HEK293 (cell line): ENCODE measurements around the gene ZMYND10.

Experiments
- CTCF ChIA-PET: fragments of 350-600 bp; formaldehyde crosslinking; extraction: SDS; loops from one replicate; lab custom pipeline; 2021; ENCODE audit warnings: antibody characterized with exemption; lab: Yijun Ruan, JAX
- POLR2A ChIA-PET: fragments of 300-600 bp; formaldehyde crosslinking; extraction: SDS; loops from one replicate; lab custom pipeline; 2020; ENCODE audit warnings: antibody characterized with exemption, inconsistent platforms; lab: Yijun Ruan, JAX
- H3K27ac ChIP-seq: fragments of 200-500 bp; sonication (Bioruptor generic); 2 replicates; pipeline ENCODE4 v1.5.1; 2014; ENCODE audit warnings: low read depth, low read length, control low read depth, inconsistent platforms; ENCODE audit errors: extremely low read depth
- H3K36me3 ChIP-seq, 2 experiments: fragments of 200-500 bp in 1 of 2; sonication (Bioruptor generic) in 1 of 2; 1 replicate in 1 of 2; 2 replicates in 1 of 2; pipeline ENCODE4 v1.5.1; 2014 to 2017; ENCODE audit warnings: inconsistent platforms in 2 of 2, low read length in 2 of 2; ENCODE audit not compliant: control insufficient read depth in 2 of 2, insufficient read depth in 1 of 2
- H3K4me1 ChIP-seq: fragments of 200-500 bp; sonication (Bioruptor generic); 2 replicates; pipeline ENCODE4 v1.5.1; 2014; ENCODE audit warnings: mild to moderate bottlenecking, low read length, inconsistent platforms; ENCODE audit not compliant: control insufficient read depth, insufficient read depth
- H3K4me3 ChIP-seq: 2 replicates; pipeline ENCODE4 v1.5.1; 2011; ENCODE audit warnings: low read depth, mild to moderate bottlenecking, control low read depth, low read length, moderate library complexity
- H3K9me3 ChIP-seq: fragments of 200-500 bp; sonication (Bioruptor generic); 2 replicates; pipeline ENCODE4 v1.5.1; 2014; ENCODE audit warnings: low read depth, low read length, inconsistent platforms; ENCODE audit not compliant: control insufficient read depth, insufficient read depth
- BCL6B ChIP-seq: fragments of 450-650 bp; formaldehyde crosslinking; IDR thresholded peaks from 2 replicates; pipeline ENCODE4 v1.5.1; 2017; ENCODE audit warnings: missing biosample characterization, missing genetic modification characterization
- GFI1B ChIP-seq: fragments of 450-650 bp; formaldehyde crosslinking; IDR thresholded peaks from 2 replicates; pipeline ENCODE4 v1.5.1; 2016; ENCODE audit warnings: missing biosample characterization, missing genetic modification characterization
- GLIS1 ChIP-seq: fragments of 450-650 bp; formaldehyde crosslinking; IDR thresholded peaks from 2 replicates; pipeline ENCODE4 v1.5.1; 2016; ENCODE audit warnings: missing biosample characterization, missing genetic modification characterization
- GLIS2 ChIP-seq: fragments of 450-650 bp; formaldehyde crosslinking; IDR thresholded peaks from 2 replicates; pipeline ENCODE4 v1.5.1; 2016; ENCODE audit warnings: missing biosample characterization, missing genetic modification characterization
- KLF10 ChIP-seq: fragments of 450-650 bp; IDR thresholded peaks from 2 replicates; pipeline ENCODE4 v1.5.1; 2018; ENCODE audit warnings: missing biosample characterization, mild to moderate bottlenecking, missing genetic modification characterization
- KLF17 ChIP-seq: fragments of 450-650 bp; formaldehyde crosslinking; IDR thresholded peaks from 2 replicates; pipeline ENCODE4 v1.5.1; 2016; ENCODE audit warnings: missing biosample characterization, missing genetic modification characterization
- REST ChIP-seq: fragments of 450-650 bp; formaldehyde crosslinking; IDR thresholded peaks from 2 replicates; pipeline ENCODE4 v1.5.1; 2016; ENCODE audit warnings: missing biosample characterization, missing genetic modification characterization
- SP2 ChIP-seq: fragments of 450-650 bp; formaldehyde crosslinking; IDR thresholded peaks from 2 replicates; pipeline ENCODE4 v1.5.1; 2016; ENCODE audit warnings: missing biosample characterization, missing genetic modification characterization
- SP7 ChIP-seq: fragments of 450-650 bp; formaldehyde crosslinking; IDR thresholded peaks from 2 replicates; pipeline ENCODE4 v1.5.1; 2016; ENCODE audit warnings: missing biosample characterization, missing genetic modification characterization
- ZFHX2 ChIP-seq: fragments of 450-650 bp; formaldehyde crosslinking; conservative IDR thresholded peaks from 2 replicates; pipeline ENCODE4 v1.5.1; 2016; ENCODE audit warnings: missing biosample characterization, missing genetic modification characterization
- ZIC2 ChIP-seq: fragments of 450-650 bp; formaldehyde crosslinking; IDR thresholded peaks from 2 replicates; pipeline ENCODE4 v1.5.1; 2016; ENCODE audit warnings: missing biosample characterization, missing genetic modification characterization
- ZNF10 ChIP-seq: fragments of 450-650 bp; formaldehyde crosslinking; IDR thresholded peaks from 2 replicates; pipeline ENCODE4 v1.5.1; 2017; ENCODE audit warnings: missing biosample characterization, missing genetic modification characterization
- ZNF155 ChIP-seq: fragments of 450-650 bp; formaldehyde crosslinking; IDR thresholded peaks from 2 replicates; pipeline ENCODE4 v1.5.1; 2016; ENCODE audit warnings: missing biosample characterization, missing genetic modification characterization
- ZNF157 ChIP-seq: fragments of 450-650 bp; formaldehyde crosslinking; IDR thresholded peaks from 2 replicates; pipeline ENCODE4 v1.5.1; 2016; ENCODE audit warnings: missing biosample characterization, missing genetic modification characterization
- ZNF2 ChIP-seq: fragments of 450-650 bp; formaldehyde crosslinking; IDR thresholded peaks from 2 replicates; pipeline ENCODE4 v1.5.1; 2016; ENCODE audit warnings: missing biosample characterization, missing genetic modification characterization
- ZNF280D ChIP-seq: fragments of 450-650 bp; formaldehyde crosslinking; IDR thresholded peaks from 2 replicates; pipeline ENCODE4 v1.5.1; 2016; ENCODE audit warnings: missing biosample characterization, missing genetic modification characterization
- ZNF335 ChIP-seq: fragments of 450-650 bp; formaldehyde crosslinking; conservative IDR thresholded peaks from 2 replicates; pipeline ENCODE4 v1.5.1; 2016; ENCODE audit warnings: missing biosample characterization, missing genetic modification characterization
- ZNF366 ChIP-seq: fragments of 450-650 bp; formaldehyde crosslinking; conservative IDR thresholded peaks from 2 replicates; pipeline ENCODE4 v1.5.1; 2016; ENCODE audit warnings: missing biosample characterization, missing genetic modification characterization
- ZNF600 ChIP-seq: fragments of 450-650 bp; formaldehyde crosslinking; IDR thresholded peaks from 2 replicates; pipeline ENCODE4 v1.5.1; 2016; ENCODE audit warnings: missing biosample characterization, missing genetic modification characterization
- ZNF654 ChIP-seq: fragments of 450-650 bp; formaldehyde crosslinking; IDR thresholded peaks from 2 replicates; pipeline ENCODE4 v1.5.1; 2016; ENCODE audit warnings: low read depth, missing biosample characterization, missing genetic modification characterization
- ZNF664 ChIP-seq: fragments of 450-650 bp; formaldehyde crosslinking; IDR thresholded peaks from 2 replicates; pipeline ENCODE4 v1.5.1; 2016; ENCODE audit warnings: missing biosample characterization, missing genetic modification characterization
- ZNF791 ChIP-seq: fragments of 450-650 bp; formaldehyde crosslinking; IDR thresholded peaks from 2 replicates; pipeline ENCODE4 v1.5.1; 2016; ENCODE audit warnings: missing biosample characterization, missing genetic modification characterization
- ZSCAN16 ChIP-seq: fragments of 450-650 bp; formaldehyde crosslinking; IDR thresholded peaks from 2 replicates; pipeline ENCODE4 v1.5.1; 2016; ENCODE audit warnings: missing biosample characterization, missing genetic modification characterization
- TF ChIP-seq, protein P1 (sequence below): fragments of 450-650 bp; formaldehyde crosslinking; IDR thresholded peaks from 2 replicates; pipeline ENCODE4 v1.5.1; 2016; ENCODE audit warnings: missing biosample characterization, missing genetic modification characterization
- TF ChIP-seq, protein P2 (sequence below): fragments of 450-650 bp; formaldehyde crosslinking; IDR thresholded peaks from 2 replicates; pipeline ENCODE4 v1.5.1; 2016; ENCODE audit warnings: missing biosample characterization, missing genetic modification characterization

Gene ZMYND10

DNA sequence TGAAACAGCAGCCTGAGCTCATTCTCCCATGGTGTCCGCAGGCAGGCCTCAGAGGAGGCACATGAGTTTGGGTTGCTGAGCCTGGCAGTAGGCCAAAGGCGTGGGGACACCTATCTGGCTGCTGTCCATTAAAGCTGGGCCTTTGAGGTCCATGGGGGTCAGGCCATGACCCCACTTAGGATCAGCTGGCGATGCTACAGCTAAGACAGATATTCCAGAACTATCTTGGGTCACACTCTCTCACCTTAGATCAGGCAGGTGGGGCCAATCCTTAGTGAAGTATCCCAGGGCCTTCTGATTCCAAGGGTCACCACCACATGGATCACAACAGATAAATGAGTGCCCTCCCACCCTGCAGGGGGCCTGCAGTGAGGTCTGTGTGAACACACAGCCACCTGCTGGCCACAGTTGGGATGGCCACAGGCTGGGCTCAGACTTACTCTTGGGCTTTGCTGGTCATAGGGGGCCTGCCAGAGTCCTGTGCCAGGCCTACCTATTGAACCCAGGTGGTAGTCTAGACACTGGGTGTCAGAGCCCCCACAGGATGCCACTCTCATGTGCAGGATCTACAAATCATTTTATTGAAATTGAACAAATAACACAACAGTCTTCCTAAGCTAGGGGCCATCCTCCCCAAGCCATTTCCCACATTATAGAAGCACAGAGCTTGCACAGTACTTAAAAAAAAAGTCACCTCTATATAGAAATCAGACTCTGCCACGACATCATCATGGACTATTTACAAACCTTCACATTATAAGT lies 21.0 kb downstream of the ZMYND10 start:
- Histone ChIP-seq H3K9me3 (no peaks in the 10 kb centered on the region), H3K4me1 (no peaks in the 10 kb centered on the region), H3K27ac (no peak overlapping the region), H3K4me3 (no peak overlapping the region), H3K36me3 (peaks cover 3 to 46% of the 10 kb centered on the region in 2 experiments; a peak in 2 of 3 replicates)
- CTCF ChIA-PET: interaction anchor here (0.6 to 3.0 kb wide), 18 partner anchors 12 to 199 kb away, joined by 3 to 21 read pairs (median 4); partner anchors contain the start of genes HYAL3, LSMEM2 and NAA80
- POLR2A ChIA-PET: interaction anchor here (0.9 to 2.5 kb wide), 4 partner anchors 13 to 130 kb away, joined by 3 to 12 read pairs (median 4); partner anchors contain the start of genes HYAL3 and NAA80
- TF ChIP-seq ZNF157: no peak
- no peak for TF ChIP-seq ZNF10 (tag by site-specific recombination)
- TF ChIP-seq SP2: no peak
- TF ChIP-seq, protein P1, sequence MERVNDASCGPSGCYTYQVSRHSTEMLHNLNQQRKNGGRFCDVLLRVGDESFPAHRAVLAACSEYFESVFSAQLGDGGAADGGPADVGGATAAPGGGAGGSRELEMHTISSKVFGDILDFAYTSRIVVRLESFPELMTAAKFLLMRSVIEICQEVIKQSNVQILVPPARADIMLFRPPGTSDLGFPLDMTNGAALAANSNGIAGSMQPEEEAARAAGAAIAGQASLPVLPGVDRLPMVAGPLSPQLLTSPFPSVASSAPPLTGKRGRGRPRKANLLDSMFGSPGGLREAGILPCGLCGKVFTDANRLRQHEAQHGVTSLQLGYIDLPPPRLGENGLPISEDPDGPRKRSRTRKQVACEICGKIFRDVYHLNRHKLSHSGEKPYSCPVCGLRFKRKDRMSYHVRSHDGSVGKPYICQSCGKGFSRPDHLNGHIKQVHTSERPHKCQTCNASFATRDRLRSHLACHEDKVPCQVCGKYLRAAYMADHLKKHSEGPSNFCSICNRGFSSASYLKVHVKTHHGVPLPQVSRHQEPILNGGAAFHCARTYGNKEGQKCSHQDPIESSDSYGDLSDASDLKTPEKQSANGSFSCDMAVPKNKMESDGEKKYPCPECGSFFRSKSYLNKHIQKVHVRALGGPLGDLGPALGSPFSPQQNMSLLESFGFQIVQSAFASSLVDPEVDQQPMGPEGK (tag by site-specific recombination): peak; percentile 68
- TF ChIP-seq BCL6B: no peak
- TF ChIP-seq REST (tag by site-specific recombination): no peak
- 0 out of 2 replicates have a peak, but pooled peaks have one; percentile 25 for TF ChIP-seq KLF17 (tag by site-specific recombination)
- TF ChIP-seq ZFHX2 (tag by site-specific recombination): 0 out of 2 replicates have a peak, but pooled peaks have one; percentile 20
- TF ChIP-seq ZNF654 (tag by site-specific recombination): peak; percentile 82
- 0 out of 2 replicates have a peak, but pooled peaks have one; percentile 21 for TF ChIP-seq SP7 (tag by site-specific recombination)
- peak; percentile 93 for TF ChIP-seq GLIS2
- TF ChIP-seq ZIC2 (tag by site-specific recombination): peak; percentile 65; the same call in 1 of the 2 replicates
- peak; percentile 62; the same call in 1 of the 2 replicates for TF ChIP-seq ZNF2 (tag by site-specific recombination)
- no peak for TF ChIP-seq ZNF600 (tag by site-specific recombination)
- no peak for TF ChIP-seq KLF10 (tag by site-specific recombination)
- no peak for TF ChIP-seq ZNF155 (tag by site-specific recombination)
- TF ChIP-seq ZNF366 (tag by site-specific recombination): no peak
- TF ChIP-seq ZNF335 (tag by site-specific recombination): peak; percentile 36
- TF ChIP-seq ZNF791 (tag by site-specific recombination): no peak
- TF ChIP-seq ZNF280D: no peak
- TF ChIP-seq ZSCAN16: no peak
- no peak for TF ChIP-seq GFI1B (tag by site-specific recombination)
- no peak for TF ChIP-seq ZNF664 (tag by site-specific recombination)
- peak; percentile 89 for TF ChIP-seq GLIS1
- TF ChIP-seq, protein P2, sequence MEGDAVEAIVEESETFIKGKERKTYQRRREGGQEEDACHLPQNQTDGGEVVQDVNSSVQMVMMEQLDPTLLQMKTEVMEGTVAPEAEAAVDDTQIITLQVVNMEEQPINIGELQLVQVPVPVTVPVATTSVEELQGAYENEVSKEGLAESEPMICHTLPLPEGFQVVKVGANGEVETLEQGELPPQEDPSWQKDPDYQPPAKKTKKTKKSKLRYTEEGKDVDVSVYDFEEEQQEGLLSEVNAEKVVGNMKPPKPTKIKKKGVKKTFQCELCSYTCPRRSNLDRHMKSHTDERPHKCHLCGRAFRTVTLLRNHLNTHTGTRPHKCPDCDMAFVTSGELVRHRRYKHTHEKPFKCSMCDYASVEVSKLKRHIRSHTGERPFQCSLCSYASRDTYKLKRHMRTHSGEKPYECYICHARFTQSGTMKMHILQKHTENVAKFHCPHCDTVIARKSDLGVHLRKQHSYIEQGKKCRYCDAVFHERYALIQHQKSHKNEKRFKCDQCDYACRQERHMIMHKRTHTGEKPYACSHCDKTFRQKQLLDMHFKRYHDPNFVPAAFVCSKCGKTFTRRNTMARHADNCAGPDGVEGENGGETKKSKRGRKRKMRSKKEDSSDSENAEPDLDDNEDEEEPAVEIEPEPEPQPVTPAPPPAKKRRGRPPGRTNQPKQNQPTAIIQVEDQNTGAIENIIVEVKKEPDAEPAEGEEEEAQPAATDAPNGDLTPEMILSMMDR (tag by site-specific recombination): peak; percentile 74
